NCI-H2081 (cell line): ENCODE measurements around the gene PHC2.
A peak's percentile ranks its signal among the peaks of the same experiment; 100 is the strongest.

ENCODE experiments used
- DNase-seq, 2 experiments: peaks; one replicate each; lab custom pipeline; 2025; lab: John Stamatoyannopoulos, UW

PHC2 gene

DNA sequence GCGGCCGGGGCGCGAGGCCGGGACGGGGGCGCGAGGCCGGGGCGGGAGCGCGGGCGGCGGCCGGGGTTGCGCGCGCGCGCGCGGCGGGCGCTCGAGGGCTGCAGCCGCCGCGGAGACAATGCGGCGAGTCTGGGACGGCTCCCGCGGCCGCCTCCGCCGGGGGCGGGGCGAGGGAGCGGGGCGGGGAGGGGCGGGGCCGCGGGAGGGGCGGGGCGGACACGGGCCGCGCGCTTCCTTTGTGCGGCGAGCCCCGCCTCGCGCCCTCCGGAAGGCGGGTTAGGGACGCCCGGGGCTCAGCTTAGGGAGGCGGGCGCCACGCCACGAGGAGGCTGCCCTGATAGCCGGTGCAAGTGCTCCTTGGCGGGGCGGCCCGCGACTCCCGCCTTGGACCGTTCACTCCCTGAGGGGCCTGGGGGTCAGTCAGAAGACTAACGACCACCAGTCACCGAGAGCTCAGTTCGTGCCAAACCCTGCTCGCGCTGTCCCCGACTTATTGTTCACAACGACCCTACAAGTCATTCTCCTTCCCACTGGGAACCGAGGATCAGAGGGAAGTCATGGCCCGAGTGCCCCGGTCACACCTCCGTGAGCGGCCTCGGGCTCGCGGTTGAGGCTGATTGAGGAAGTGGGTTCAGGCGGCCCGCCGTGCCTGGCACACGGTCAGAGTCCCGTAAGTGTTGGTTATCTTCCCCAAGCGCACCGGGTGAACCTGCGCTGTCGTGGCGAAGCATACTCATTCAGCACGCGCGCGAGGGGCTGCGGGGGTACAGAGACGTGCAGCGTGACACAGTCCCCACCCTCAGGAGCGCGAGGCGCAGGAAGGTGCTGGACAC is 80.9 kb downstream of the PHC2 start:
- peak; percentile 87 to 88 for DNase-seq

DNA sequence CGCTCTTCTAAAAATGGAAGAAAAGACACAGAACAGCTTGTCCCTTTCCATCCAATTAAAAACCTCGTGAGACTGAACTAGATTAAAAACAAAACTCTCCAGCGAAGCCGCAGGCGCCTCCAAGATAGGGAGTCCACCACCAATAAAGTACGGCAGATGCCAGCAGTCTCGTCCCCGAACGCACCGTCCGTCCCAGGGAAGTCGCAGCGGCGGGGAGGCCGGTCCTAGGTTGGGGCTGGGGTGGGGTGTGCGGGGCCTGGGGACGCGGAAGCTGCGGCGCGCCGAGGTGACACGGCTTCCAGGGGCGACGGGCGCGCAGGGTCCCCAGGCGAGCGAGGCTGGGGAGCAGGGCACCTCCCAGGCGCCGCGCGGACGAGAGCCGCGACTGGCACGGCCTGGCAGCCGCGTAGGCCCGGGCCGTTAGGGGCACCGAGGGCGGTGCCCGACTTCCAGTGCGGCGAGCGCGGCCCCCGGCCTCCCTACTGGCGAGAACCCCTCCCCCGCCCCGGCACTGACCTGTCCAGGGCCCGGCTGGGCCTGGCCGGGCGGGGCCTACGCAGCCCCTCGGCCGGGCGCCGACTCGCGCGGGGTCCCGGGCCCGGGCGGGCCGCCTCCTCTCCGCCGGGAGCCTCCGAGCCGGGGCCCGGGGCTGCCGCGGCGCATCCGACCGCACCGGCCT is 81.7 kb downstream of the PHC2 start:
- DNase-seq, result peak; percentile 45 to 46

DNA sequence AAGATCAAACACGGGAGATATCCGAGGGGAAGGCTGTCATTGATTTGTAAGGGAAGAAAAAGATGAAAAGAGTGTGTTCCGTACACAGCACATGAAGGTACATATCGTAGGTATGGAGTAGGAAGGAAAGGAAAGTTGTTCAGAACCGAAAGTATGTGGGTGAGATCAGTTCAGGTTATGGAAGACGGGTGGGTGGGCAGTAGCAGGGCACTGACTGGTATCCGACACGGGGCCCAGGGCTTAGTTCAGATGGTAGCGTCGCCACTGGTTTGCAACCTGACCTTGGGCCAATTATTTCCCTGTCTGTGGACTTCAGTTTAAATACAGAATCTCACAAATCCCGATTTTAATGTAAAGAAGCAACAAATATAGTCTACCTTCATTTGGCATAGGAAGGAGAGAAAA is 82.2 kb downstream of the PHC2 start:
- DNase-seq, result no peak

DNA sequence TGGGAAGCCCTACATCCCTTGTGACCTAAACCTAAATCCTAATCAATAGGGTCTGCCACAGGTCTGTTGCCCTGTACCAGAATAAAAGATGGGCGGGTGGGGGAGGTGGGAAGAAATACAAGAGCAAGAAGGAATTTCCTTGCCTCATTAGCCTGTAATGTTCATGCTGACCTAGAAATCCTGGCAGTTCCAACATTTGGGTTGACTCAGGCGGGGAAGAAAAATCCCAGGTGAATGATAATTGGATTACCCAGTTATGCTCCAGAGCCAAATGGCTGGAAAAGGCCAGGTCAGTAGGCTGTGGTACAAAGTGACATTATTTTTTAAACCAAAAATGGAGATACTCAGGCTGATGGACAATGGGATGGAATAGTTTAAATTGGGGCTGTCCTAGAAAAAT is 82.7 kb downstream of the PHC2 start:
- DNase-seq, result no peak

- DNase-seq, result no peak
Observed at GRCh38 chr1:33347650-33347992, 83.3 kb downstream of the PHC2 start.

DNA sequence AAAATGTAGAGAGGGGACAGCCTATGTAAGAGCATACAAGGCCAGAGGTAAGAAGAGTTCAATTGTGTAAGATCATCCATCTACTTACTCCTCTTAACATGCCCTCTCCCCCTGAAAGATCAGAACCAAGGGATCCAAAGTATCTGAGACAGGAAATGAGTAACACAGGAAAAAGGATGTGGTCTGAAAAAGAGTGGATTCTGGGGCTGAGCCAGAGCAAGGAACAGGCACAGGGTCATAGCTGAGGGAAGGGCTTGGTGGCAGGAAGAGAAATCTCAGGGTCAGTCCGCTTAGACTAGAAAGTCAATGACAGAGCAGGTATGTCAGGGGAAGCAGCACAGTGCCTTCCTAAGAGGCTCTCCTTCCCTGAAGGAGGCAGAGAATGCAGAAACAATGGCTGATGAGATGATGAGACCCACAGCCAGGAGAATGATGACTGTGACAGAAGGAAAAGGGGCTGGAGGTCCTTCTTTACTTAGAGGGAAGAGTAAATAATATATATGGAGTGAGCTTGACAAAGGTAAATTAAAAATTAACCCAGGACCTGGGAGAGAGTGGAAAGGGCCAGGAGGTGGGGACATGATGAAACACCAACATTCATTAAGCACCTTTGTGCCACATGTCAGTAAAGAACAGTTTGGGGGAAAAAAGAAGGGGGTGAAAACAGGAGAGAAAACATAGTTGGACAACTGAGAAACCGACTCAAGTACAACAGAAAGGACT is 83.8 kb downstream of the PHC2 start:
- peak in 1 of 2 experiments; percentile 38 for DNase-seq

- no peak for DNase-seq
Observed at GRCh38 chr1:33346533-33346926, 84.4 kb downstream of the PHC2 start.

GRCh38 chr1:33344896-33345560 is 85.9 kb downstream of the PHC2 start:
- DNase-seq, result no peak

DNA sequence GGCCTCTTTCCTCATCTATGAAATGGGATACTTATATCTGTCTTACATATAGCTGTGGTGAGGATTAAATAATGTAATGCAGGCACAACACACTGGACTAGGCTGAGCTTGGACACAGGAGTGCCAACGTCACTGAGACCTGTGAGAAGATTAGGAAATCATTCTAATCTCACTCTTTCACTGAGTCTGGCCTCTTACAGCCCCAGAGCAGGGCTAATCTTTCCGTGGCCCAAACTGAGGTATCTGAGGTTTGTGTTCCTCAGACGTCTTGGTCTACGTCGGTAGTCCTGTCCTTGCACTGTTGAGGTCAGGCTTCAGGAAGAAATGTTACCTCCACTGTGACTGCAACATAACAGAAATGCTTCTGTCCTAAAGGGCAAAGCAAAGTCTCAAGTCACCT is 87.4 kb downstream of the PHC2 start:
- DNase-seq, result no peak

DNA sequence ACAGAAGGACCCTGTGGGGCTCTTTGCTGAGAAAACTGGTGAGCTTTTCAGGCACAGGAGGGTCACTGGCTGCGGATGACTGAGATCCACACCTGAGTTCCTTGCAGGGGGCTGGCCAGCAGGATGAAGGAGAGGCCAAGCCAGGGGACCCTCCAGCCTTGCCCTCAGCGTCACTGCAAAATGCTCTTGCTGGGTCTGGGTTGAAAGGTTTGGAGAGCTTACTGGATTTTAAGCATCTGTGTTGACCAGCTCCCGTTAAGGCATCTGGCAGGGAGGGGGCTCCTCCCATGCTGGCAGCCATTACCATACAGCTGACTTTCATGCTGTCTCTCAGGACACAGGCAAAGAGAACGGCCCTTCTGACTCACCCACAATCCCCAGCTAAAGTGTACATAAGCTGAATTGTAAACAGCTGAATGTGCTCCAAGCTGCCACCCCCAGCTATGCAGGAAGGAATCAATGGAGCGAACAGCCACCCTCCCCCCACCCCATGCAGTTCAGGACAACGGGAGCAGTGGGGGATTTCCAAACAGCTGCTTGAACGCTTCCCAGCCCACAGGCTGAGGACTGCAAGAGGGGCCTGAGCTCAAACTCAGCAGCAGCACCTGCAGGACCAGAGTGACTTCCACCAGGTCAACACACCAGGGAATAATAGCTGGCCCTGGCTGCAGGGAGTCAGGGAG is 88.7 kb downstream of the PHC2 start:
- peak; percentile 98 to 99 for DNase-seq

DNA sequence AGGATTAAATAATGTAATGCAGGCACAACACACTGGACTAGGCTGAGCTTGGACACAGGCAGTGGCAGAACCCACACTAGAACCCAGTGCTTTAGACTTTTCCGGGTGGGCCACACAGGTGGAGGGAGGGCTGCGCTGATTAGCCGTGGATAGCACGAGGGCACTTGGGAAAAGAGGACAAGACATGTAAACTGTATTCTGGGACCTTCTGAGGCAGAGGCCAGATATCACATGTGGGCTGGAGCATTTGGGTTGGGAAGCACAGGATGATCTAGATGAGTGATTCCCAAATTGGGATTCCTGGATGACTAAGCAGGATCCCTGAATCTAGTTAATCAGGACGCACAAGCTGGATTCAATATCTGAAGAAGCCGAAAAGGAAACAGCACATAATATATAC is 89.7 kb downstream of the PHC2 start:
- DNase-seq, result no peak

DNA sequence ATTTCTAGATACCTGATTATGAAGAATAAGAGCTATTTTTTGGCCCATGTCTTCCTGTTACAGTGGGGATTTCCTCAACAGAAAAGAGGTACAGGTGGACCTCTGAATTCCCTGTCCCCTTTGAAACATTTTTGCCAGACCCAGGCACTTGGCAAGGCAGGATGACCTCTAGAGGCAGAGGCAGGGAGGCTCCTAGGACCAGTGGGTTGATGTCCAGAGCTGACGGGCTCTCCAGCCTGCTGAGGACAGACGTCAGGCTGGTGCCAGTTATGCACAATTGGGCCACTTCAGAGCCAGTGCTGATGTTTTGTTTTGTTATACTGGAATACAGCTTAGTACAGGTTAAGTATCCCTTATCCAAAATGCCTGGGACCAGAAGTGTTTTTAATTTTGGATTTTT is 91.5 kb downstream of the PHC2 start:
- no peak for DNase-seq

DNA sequence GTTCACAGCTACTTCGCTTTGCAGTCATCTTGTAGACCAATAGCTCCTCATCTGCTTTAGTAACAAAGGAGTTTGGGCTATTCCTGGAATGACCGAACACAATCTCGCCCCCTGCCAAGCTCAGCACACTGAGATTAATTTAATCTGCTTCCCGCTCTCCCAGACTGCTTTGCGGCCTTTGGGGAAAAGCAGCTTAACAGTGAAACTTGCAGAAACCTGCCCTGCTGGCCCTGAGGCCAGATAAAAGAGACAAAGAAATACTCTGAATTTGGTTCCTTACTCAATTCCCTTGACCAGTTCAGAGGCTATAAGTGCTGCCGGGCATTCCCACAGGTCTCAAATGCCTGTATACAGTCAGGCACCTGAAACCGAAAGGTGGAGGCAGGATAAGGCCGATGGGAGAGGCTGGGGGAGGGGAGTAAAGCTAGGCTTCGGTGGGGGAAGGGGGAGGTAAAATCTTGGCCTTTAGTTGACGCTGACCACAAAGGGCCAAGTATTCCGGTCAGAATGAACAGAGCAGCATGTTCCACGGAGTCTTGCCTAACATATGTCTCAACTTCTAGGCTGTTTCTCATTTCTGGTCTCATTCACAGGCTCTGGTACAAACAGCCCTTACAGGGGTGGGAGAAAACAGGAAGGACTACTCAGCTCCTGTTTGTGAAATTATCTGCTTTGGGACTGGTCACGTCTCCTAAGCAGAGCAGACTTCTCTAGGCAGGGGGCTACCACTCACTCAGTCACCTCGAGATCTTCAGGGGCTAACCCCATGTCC is 92.3 kb downstream of the PHC2 start:
- no peak for DNase-seq

DNA sequence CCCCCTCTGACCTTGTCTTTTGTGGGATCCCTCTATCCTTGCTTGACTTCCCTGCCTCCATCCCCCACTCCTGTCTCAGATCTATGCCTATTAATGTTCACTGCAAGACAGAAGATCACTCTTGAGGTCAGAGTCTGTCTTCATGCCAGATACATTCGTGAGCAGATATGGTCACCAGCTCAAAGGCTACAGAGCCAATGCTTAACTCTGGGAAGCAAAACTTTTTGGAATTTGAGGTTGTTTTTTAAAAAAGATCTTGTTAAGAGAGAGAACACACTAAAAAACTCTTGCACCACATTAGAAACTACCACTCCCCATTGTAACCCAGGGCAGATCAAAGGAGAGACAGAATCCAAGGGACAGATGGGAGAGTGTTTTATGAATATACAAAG is 92.9 kb downstream of the PHC2 start:
- DNase-seq, result no peak

DNA sequence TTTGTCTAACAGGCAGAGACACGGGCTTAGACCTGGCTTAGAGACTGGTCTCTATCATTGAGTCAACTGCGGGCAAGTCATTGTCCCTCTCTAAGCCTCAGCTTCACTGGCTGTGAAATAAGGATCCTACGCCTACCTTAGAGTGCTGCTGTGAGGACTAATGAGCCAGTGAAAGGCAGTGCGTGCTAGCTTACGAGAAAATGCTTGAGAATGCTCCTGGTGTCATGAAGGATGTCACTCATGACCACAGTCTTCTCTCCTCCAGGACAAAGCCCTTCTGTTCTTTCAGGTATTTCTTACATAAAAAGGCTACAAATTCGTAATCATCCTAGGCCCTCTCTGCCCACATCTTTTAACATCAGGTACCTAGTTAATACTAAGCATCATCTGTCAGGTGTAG is 93.5 kb downstream of the PHC2 start:
- no peak for DNase-seq

DNA sequence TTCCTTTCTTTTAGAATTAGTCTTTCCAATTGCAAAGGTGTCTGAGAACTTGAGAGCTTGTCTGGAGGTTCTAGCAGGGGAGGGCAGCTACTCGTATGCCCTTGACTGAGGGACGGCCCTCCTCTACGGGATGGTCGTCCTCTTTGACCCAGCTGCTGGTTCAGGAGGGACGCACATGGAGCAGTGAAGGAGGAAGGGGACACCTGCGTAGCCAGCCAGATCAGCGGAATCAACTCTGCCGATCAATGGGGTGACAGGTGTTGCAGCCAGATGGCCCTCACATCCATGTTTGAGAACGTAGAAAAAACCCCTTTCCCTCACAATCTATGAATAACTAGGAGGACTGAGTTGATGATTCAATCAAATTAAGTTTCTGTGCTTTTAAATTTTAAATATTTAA is 94.3 kb downstream of the PHC2 start:
- no peak for DNase-seq

DNA sequence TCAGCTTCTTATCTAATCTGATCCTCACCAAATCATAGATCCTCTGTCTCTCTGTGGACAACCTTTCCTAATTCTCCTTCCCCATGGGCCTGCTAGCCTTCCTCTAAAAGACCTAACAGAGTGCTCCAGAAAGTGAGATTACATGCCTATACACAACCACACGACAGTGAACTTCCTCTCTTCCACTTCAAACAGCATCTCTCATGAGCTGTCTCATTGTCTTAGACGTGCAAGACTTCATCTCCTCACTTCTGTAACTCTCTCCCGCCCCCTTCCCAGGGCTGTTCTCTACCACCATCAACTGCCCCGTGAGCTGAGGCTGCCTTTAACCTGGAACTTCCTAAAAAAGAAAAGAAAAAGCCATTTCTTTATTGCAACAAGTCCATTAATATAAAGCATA is 95.9 kb downstream of the PHC2 start:
- no peak for DNase-seq

DNA sequence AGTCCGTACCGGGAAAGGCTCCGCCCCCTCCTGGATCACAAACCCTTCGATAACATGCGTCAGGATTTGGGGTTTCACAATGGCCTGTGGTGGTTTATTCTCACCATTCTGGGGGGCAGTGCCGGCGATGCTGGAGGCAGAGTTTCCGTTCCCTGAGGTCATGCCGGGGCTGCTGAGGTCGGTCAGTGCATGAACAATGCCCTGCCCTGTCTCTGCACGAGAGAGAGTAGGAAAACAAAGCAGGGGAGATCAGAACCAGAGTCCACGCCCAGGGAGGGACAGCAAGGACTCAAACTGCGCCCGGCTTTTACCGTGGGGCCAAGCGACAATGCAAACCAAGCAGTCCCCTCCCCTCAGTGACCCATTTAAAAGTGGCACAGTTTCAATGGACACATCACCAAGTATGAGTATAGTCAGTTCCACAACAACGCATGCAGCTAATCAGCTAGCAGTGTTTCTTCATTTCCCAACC is 96.8 kb downstream of the PHC2 start:
- DNase-seq, result no peak

DNA sequence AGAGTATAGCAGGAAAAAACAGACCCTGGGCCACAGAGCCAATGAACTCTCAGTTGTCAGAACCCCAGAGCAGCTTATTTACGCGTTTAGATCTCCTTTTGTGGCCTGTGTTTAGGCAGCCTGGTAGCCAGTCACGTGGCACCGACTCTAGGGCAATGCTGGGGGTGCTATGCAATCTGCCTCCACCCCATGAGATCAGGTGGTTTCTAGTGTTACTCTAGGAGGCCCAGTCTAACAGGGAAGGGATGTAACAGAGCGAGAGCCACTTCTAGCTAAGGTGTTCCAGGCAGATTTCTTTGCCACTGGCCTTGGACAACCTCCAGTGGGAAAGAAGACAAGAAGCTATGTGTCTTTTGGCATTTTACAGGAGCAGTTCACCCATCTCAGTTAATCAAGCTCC is 98.0 kb downstream of the PHC2 start:
- no peak for DNase-seq

- no peak for DNase-seq
Observed at GRCh38 chr1:33332357-33332789, 98.5 kb downstream of the PHC2 start.
